GM10248 (cell line): ENCODE results near the gene GSX1.

Experiments used
- CTCF ChIA-PET: fragments of 300-600 bp; sonication (Branson Sonifier 250); formaldehyde crosslinking; extraction: SDS; loops from one replicate; lab custom pipeline; 2021; ENCODE audit warnings: antibody characterized with exemption; lab: Yijun Ruan, JAX
- POLR2A ChIA-PET: fragments of 350-650 bp; sonication (Branson Sonifier 250); formaldehyde crosslinking; extraction: SDS; loops from one replicate; lab custom pipeline; 2020; ENCODE audit warnings: antibody characterized with exemption; lab: Yijun Ruan, JAX
- DNase-seq: peaks from one replicate; pipeline ENCODE4 v3.0.0; 2012; ENCODE audit errors: extremely low spot score
- CTCF ChIP-seq: IDR thresholded peaks from 2 replicates; pipeline ENCODE4 v1.5.1; 2012; ENCODE audit warnings: mild to moderate bottlenecking, low read depth; ENCODE audit errors: extremely low read depth, missing control alignments, control extremely low read depth

The GSX1 gene

GRCh38 chr13:27839809-27840467, 47.7 kb downstream of the GSX1 start:
- DNase-seq = no peak
- TF ChIP-seq CTCF = no peak
- CTCF ChIA-PET = interaction anchor here (1.2 to 6.8 kb wide), 3 partner anchors 12 to 477 kb away, joined by 3 to 79 read pairs (median 3); no protein-coding TSS in a partner anchor
- POLR2A ChIA-PET = no interaction called here

GRCh38 chr13:27842571-27842970, 50.3 kb downstream of the GSX1 start:
- ChIA-PET POLR2A (no interaction called here), CTCF (interaction anchor here (1.2 to 2.1 kb wide), 4 partner anchors 10 to 480 kb away, joined by 3 to 10 read pairs (median 6); no protein-coding TSS in a partner anchor)
- DNase-seq = no peak
- no peak for TF ChIP-seq CTCF
